ENCODE results near the gene ABL2.

GRCh38 chr1:179230721-179231120 is 1.2 kb upstream of the ABL2 start:
- TF ChIP-seq, protein P1, sequence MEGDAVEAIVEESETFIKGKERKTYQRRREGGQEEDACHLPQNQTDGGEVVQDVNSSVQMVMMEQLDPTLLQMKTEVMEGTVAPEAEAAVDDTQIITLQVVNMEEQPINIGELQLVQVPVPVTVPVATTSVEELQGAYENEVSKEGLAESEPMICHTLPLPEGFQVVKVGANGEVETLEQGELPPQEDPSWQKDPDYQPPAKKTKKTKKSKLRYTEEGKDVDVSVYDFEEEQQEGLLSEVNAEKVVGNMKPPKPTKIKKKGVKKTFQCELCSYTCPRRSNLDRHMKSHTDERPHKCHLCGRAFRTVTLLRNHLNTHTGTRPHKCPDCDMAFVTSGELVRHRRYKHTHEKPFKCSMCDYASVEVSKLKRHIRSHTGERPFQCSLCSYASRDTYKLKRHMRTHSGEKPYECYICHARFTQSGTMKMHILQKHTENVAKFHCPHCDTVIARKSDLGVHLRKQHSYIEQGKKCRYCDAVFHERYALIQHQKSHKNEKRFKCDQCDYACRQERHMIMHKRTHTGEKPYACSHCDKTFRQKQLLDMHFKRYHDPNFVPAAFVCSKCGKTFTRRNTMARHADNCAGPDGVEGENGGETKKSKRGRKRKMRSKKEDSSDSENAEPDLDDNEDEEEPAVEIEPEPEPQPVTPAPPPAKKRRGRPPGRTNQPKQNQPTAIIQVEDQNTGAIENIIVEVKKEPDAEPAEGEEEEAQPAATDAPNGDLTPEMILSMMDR (IDR thresholded peaks at IDR 0.05; ENCODE audit: extremely low read depth in 1 of 2, insufficient read depth in 1 of 2, low read depth in 1 of 2, low read length in 2 of 2) = no peak
- TF ChIP-seq FOS (IDR thresholded peaks at IDR 0.05; ENCODE audit: borderline replicate concordance, insufficient read depth, low read length) (no peak), JUN (IDR thresholded peaks at IDR 0.05; ENCODE audit: borderline replicate concordance, insufficient read depth, insufficient read length, low read depth) (no peak), EZH2 (IDR thresholded peaks at IDR 0.05; ENCODE audit: borderline replicate concordance, low read depth, low read length, severe bottlenecking) (no peak)

Measured in endothelial cell of umbilical vein (primary cell).